EL (cell line): Measurements from ENCODE around the gene PROX1.

Source experiments
- DNase-seq: peaks from one replicate; pipeline ENCODE4 v3.0.0-alpha.2; 2016

The PROX1 gene

DNA sequence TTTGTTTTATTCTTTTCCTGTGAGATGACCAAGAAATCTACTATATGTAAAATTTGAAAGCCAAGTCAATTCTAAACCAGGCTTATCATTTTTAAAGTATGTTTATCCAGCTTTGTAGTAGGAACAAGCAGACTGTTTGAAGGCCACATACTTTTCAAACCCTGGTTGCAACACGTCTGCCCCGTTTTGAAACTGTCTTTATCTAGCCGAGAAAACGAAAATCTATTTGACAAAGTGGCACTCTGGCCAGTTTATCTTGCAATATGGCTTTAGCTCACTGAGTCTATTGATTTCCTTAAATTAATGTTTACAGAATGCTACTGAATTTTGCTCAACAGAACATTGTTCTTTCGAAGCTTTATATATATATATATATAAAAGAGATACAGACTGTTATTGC, 39.7 kb downstream of the PROX1 start:
- DNase-seq = no peak

DNA sequence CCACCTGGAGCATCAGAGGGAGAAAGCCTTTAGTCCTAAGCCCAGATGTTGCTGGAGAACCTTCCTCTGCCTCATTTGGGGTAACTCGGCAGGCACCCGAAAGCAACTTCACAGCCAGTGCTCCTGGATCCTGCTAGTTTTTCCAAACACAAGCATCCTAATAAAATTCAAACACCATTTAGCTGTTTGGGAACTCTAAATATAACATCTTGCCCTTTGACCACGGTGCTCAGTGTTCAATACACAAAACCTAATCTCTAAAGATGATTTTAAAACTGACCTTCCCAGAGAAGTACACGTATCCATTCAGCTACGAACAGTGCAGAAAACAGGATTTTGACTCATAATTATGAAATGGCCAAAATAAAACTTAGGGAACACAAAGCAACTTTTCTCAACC, 40.3 kb downstream of the PROX1 start:
- DNase-seq = no peak

DNA sequence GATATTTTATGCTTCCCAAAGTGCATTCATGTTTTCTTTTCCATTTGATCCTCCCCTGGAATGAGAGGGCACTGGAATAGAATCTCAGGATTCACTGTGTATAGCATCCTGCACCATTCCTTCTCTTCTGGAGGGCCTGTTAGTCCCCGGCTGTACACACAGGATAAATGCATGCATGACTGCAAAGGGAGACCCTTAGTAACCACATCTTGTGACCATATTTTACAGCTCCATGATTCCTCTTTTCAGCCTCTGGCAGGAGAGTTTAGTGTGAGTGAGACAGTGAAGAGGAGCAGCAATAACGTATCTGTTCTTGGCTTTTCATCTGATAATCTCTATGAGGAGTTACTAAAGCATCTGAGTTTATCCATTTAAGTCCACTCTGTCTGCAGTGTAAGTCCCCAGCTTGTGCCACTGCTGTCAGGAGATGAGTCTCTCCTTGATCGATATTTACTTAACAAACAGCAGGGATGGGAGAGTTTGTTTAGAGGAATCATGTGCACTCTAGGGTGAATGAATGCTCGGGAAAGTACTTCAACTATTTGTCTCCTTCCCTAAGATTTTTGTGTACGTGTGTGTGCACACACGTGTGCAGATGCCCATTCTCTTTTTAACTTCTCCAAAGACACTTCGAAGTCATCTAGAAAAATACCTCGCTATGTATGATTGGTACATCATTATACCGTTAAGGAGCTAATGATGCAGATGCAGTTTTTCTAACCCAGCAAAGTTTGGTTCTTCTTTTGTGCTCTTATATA, 41.1 kb downstream of the PROX1 start:
- no peak for DNase-seq

DNA sequence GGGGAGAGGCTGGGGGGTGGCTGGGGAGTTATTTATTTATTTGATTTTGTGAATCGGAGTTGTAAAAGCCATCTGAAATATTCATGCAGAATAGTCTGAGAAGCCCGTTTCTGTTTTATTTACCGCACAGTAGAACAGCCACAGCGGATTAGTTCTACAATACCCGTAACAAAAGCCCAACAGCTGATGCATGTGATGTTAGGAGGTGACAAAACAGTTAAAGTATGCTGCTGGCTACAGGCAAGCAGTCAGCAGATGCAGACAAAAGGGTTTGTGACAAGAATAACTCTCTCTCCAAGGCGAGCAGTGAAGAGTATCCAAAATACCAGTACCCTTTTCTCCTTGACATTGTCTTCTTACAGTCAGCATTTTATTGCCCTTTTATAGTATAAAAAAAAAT, 42.0 kb downstream of the PROX1 start:
- no peak for DNase-seq

DNA sequence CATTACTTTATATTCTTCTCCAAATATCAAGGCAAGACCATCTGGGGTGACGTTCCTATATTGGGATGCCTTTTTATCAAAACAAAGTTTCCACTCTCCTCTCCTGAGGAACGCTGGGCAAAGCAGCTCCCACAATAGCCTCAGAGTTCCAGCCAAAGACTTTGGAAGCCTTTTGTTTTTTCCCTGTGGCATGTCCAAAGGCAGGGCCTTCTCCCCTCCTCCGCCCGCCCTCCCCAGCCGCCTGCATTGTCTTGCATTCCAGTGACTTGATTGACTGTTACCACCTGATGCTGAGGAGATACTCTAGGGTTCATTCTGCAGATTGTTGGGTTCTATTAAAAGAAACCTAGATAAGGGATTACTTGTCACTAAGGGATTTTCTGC, 43.5 kb downstream of the PROX1 start:
- DNase-seq = no peak

DNA sequence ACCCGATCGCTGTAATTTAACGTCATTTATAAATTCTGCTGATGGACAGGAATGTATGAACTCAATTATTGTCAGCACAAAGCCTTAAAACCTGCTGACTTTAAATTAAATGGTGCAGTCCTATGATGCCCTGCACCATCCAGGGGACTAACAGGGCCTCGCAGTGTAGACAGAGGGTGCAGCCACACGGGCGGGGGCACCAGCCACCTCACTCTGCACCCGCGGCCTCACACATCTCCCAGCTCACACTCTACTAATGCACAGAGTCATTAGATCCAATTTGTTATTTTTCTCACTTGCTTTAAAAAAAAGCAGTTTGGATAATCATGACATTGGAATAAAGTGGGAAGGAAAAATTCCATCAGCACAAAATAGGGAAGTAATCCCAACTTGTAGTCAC, 49.7 kb downstream of the PROX1 start:
- no peak for DNase-seq

DNA sequence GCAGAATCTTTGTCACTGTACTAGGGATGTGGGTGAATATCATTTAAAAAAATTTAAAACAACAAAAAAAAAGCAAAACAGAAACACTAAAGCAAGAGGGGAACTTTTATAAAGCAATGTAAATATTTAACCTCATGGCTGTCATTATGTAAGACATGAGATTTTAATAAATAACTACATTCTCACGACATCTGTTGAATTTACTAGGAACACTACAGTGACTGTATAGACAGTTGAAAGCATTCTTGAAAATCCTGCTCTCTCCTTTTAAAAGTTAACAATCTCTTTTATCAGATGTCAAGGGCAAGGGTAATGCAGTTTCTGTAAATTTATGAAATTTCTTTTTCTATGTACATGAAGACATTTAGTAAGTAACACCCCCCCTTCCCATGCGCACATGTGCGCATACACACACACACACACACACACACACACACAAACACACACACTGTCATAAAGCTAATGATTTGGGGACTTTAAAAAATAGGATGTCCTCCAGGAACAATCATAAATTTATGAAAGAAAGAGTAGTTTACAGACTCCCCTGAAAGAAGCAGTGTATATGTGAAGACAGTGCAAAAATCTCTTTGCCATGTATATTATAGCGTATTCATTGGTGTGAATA, 51.7 kb downstream of the PROX1 start:
- DNase-seq = no peak

DNA sequence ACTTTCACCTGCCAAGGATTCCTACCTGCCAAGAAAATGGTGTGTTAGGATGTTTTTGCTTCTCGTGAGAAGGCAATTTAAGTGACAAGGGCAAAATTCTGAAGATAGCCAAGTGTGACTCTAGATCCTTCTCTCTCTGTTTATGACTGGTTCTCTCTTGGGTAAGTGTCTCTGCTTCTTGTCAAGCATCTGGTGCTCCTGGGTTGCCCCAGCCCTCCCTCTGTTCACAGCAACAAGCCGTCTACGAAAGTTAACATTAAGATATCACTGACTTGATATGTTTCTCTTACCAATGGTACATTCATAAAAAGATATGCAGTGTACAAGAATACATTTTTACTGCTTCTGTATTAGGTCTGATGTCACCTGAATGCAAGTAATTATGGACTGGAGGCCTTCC, 55.4 kb downstream of the PROX1 start:
- no peak for DNase-seq

DNA sequence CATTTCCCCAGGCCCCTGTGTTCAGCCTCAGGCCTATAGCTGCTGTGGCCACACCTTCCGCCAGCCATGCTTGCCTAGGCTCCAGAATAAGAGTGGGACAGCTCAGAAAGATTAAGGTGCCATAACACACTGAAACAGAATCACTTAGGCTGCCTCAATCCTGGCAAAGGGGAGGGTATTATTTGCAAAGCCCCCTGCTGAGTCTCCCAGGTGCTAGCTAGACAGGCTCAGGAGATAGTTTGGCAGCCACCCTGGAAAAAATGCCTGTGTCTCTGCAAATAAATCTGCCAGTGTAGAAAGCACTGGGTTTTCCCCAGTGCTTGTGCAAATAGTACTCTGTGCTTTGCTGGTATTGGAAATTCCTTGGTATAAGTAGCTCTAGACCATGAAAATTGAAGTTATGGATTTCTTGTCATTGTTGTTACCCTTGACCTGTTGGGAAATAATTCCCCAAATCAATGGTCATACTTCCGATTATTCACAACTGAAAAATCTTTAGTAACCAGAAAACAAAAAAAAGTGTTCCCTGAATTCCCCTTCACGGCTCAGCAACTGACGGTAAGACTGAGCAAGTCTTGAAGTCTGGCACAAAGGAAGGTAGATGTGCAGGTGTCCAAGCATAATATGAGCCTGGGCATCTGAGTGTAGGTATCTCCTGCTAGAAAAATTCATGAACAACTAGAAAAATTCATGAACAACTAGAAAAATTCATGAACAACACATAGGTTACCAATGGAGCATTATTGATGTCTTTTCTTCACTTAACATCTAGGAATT, 56.9 kb downstream of the PROX1 start:
- no peak for DNase-seq

DNA sequence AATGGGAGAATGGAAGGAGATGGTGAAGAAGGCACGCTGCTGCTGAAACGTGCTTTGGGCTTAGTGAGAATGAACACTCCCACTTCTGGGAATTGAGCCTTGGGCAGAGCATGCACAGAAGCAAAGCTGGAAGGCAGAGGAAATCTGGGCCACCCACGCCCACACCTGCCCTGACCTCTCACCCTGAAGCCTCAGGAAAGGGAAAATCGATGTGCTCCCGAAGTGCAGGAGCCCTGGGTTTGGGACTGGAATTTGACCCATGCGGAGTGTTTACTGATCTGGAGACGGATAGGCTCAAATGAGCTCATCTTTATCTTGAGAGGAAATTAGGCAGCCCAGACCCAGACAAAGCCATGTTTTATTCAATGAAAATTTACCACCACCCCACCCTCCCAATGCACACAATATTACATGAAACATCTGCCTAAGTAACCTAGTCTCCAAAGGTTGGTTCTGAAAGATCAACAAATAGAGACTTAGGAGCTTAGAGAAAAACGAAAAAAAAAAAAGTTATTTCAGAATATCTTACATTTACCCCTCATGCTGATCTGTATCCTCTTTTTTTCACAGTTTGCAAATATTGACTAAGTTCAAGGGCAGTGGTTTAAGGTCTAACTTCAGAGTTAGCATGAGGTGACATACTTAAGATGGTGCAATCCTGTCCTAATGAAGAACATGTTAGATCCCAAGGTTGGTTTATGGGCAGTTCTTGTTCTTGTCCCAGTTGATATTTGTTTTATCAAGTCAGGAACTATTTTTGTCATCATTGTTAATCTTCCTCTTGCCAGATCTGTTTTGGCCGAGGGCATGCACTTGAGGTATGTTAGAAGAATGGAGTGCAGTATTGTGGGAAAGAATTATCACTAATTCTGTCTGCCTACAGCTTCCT, 63.0 kb downstream of the PROX1 start:
- DNase-seq = no peak

DNA sequence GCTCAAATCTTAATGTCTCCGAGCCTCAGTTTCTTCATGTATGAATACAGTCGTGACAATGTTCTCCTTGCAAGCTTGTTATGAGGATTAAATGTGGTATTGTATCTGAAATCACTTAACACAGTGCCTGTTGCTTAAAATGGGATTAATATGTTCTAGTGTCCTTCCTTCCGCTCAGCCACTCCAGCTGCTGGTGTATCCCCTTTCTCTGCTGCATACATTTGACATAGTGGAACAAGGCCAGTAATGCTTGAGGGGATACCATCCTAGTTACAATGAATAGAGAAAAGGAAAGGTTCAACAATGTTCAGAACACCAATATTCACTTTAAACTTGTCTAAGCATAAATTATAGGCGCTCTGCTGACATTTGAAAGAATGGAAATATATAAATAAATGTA, 64.0 kb downstream of the PROX1 start:
- no peak for DNase-seq

DNA sequence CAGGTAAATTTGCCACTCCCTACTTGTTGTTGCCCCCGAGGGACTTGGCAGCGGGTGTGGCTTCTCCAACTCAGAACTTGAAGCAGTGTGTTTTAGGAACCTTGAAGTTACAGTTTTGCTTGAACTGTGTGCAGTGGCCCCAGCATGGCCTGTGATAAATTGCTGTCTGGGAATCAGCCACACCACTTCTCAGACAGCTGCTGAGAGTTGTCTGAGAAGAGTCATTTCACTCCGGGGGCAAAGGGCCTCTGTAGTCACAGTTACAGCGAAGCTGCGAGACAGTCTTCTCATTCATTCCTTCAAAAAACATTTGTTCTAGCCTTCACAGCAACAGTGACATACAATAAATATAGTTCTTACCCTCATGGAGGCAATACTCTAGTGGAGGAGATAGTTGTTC, 70.3 kb downstream of the PROX1 start:
- DNase-seq = no peak

DNA sequence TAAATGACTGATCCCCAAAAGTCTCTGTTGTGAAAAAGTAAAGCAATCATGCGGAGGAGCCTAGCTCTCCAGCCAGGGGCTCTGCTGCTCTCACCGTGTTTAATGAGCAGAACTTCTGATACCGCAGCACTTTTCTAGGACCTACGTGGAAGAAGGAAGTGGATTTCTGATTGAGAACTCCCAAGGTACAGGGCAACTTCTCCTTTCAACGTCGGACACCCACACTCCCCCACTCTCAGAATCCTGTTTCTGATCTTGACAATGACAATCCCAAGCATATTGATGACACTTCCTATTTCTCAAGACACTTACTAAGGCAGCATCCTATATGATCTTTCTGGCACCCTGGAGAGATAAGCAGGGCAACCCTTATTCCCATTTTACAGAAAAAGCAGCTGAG, 78.4 kb downstream of the PROX1 start:
- no peak for DNase-seq

DNA sequence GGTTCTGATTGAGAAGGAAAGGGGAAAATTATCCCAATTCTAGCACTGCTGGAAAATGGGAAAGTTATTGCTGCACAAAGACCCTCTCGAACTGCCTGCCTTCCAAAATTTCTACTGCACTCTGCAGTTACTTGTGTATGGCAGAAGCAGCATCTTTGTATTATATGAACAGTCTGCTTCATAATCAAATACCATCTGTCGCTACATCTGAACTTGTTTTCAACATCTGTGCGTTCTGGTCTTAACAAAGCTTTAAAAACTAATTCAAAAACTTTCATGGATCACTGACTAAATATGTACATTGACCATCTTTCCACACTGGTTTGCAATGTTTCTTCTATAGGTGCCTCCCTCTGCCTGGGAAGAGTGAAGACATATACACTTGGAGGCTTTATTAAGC, 79.2 kb downstream of the PROX1 start:
- DNase-seq = no peak

DNA sequence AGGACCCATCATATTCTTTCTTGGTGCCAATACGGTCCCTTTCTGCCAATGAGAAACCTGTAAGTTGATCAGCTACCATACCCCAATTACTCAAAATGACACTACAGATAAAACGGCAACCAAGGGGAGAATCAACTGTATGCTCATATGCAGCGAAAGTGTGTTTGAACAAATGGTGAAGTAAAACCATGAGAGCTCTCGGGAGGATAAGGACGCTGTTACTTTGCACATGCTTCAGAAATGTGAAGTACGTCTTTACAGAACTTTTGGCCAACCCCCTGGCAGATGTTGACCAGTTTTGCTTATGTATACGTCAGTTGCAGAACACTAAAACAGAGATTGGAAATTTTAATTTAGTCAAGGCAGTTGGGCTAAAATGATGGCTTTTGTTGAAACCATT, 79.6 kb downstream of the PROX1 start:
- no peak for DNase-seq

DNA sequence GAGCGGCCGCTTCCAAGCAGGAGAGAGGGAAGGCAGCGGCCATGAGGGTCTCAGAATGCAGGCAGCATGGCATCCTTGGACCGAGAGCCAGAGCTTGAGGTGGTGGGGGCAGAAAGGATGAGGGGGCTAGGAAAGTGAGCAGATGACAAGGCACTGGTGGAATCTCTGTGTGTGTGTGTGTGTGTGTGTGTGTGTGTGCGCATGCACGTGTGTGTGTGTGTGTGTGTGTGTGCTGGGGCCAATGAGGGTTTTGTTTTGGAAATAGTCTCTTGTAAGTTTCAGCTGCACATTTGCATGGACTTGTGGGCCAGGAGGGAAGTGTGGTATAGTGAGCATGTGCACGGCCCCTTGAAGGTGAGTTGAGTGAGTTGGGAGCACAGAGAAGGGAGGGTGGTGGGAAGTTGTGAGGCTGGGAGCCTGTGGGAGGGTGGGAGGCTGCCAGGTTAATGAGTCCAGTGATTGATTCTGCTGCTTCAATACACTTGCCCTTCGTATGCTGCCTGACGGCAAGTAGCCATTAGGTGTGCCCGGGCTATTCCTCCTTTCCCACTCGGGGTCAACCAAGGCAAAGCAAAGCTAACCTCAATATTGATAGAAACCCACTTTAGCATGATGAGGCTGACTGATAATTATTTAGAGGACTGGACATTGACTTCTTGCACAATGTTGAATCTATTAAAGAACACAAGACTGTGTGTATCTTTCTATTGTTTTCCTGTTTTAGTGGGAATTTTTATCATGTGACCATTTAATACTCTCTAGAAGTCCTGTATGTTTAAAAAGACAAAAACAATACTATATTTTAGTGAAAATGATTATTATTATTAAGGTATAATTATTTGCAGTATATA, 80.3 kb downstream of the PROX1 start:
- no peak for DNase-seq

DNA sequence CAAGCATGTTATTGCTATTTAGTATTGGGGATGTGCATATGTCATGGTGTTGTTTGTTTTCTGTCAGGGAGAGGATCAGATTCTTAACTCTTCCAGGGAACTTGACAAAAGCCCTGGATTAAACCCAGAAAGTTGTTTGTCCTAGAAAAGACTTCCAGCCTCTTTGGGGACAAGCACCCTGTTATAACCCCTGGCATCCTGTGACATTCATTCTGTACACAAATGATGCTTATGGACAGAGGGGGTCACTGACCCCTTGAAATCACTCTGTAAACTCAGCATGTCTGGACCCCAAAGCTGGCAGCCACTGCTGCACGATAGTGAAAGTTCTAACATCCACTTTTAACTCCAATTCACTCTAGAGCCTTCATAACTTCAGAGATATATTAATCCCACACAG, 81.2 kb downstream of the PROX1 start:
- DNase-seq = no peak

DNA sequence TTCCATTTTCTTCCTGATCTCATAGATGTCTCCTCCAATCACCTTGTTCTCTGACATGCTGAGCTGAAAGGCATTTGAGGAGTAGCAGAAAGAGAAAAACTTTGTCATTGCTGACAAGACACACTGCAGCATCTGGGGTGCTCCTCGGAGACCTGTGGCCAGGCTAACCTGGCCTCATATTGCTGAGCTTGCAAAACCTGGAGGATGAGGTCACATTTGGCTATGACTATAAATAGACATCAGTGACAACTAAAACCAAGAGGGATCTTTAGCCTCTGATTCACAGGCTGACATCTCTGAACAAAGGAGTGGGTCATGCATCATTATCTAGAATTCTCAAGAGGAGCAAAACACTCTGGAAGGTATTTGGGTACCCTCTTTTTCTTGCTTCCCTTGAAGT, 83.7 kb downstream of the PROX1 start:
- no peak for DNase-seq

DNA sequence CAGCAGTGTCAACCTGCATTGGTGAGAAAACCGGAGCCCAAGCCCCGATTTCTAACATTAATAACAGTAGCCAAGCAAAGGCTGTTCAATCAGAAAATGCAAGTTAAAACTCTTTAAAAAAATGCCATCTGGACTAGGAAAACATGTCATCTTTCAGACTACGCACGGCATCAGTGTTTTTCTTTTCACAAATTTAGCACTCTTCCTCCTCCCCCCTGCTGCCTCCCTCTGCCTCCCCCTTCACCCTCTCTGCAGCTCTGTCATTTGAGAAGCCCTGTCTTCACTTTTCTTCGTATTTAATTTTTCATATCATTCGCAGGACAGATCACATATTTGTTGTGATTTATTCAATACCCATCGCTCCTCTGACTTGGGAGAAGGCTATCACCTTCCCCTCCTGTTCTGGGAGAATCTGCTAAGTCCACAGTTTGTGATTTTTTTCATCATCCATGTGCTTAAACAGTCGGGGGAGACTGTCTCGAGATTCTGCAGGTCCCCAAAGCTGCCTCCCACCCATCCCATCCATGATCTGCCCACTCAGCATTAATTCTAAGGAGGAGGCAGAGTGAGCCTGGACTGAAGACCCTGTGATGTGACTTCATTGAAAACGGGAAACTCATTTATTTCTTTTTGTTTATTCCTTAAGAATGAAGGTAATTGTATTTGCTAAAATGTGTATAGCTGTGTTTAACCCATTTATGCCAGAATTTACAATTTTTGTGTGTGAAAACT, 84.8 kb downstream of the PROX1 start:
- no peak for DNase-seq

DNA sequence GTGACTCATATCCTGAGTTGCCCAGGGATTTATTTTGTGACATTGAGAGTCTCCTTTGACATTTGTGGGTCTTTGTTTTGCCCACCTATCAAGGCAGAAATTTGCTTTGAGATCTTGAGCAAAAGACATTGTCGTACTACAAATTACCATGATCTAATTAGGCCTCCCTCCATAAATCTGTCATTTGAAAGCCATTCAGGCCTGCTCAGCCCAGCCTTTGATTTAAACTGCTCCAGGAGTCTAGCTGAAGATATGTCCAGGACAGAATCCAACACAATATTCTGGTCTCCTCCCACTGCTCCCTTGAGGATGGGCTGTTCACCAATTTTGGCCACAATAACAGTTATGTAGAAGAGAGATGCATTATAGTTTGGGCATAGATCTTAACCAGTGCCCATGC, 86.7 kb downstream of the PROX1 start:
- DNase-seq = no peak

DNA sequence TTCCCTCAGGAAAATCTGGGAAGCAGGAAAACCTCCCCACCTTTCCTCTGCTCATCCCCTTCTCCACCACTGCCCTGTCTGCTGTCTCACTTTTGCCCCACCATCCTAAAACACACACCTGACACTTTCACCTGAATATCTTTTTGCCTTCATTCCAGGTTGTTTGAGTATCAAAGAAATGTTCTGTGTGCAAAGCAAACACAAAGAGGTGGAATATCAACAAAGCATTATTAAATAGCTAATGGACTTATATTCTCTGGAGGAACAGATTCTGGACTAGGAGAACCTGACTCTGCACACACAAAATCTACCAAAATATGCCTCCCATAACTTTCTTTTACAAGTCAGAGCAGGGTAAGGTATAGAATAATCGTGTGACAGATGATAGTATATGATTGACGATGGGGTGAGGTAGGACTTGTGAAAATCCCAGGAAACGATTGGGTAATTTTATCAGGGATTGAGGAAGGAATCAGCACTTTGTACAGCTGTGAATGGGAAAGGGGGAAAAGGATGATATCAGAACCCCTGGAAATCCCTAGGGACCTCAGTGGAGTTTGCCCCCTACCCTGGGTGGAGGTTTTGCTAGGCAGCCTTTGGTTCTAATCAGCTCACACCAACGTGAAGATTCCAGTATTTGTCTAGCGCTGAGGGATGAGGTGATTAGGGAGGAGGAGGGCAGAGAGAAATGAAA, 87.7 kb downstream of the PROX1 start:
- DNase-seq = no peak
